Measurements from ENCODE around the gene SAMD4B. TPM values are rescaled to one million over a fixed set of nuclear protein-coding genes. Genes with fewer than 3 reads are reported as not detected.

SAMD4B gene
- total RNA-seq, 1 experiment from 2014 or later: 135 TPM

DNA sequence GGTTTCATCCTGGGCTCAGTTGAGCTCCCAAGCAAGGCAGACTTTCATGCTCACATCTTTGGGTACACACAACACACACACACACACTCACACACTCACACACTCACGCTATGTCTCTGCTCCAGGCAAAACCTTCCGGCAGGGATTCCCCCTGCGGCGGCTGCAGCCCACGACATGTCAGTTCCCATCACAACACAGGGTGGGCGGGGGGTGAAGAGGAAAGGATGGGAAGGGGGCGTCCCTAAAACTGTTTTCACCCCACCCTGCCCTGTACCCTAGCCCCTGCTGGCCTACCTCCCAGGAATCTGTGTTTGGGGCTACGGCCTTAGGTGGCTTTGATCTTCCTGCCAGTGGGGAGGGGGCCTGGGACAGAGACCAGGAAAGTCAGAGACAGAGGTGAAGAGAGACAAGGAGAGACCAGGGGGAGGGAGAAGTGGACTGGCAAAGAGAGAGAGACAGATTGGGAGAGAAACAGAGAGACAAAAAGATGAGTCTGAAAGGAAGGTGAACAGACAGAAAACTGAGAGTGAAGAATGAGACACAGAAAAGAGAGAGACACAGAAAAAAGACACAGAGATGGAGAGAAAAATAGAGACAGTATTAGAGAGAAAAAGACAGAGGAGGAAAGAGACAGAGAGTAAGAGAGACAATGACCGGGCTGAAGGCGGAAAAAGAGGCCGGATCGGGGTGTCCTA is 25.4 kb upstream of the SAMD4B start:
- Histone ChIP-seq H3K23me2 (ENCODE audit: insufficient read length, low read depth, low read length, poor library complexity, severe bottlenecking) (peaks cover 6% of the 10 kb centered on the region), H3T11ph (ENCODE audit: low read length) (no peak overlapping the region), H3K9me3 (ENCODE audit: control insufficient read depth, low read depth, low read length) (no peaks in the 10 kb centered on the region), H3K9ac (ENCODE audit: extremely low read depth, insufficient read length, low read length) (no peak overlapping the region), H2BK120ac (ENCODE audit: low read depth, low read length, poor library complexity, severe bottlenecking) (no peak overlapping the region), H3K79me1 (ENCODE audit: insufficient read depth, low read depth, low read length, poor library complexity, severe bottlenecking) (no peaks in the 10 kb centered on the region), H2AK5ac (ENCODE audit: insufficient read length, low read length) (no peak overlapping the region), H3K27me3 (ENCODE audit: insufficient read depth, low read length) (no peaks in the 10 kb centered on the region; the same call in 1 of the 2 replicates), H3K4ac (ENCODE audit: low read depth, low read length) (no peak overlapping the region), H4K91ac (ENCODE audit: insufficient read length, low read depth, low read length) (no peak overlapping the region), H3K79me2 (ENCODE audit: insufficient read depth, low read length) (no peaks in the 10 kb centered on the region), H4K5ac (ENCODE audit: insufficient read length, low read depth, low read length) (no peak overlapping the region), H2BK5ac (ENCODE audit: insufficient read length, low read length) (no peak overlapping the region), H3K23ac (ENCODE audit: insufficient read length, low read depth, low read length) (no peak overlapping the region), H2BK12ac (ENCODE audit: insufficient read length, low read depth, low read length) (no peak overlapping the region), H4K8ac (replicated peaks; ENCODE audit: insufficient read length, low read depth, low read length) (no peak overlapping the region), H3K14ac (ENCODE audit: insufficient read depth, low read length) (no peak overlapping the region), H2AFZ (ENCODE audit: low read length) (no peak overlapping the region), H2BK20ac (ENCODE audit: low read depth, low read length, poor library complexity, severe bottlenecking) (no peak overlapping the region), H2BK15ac (ENCODE audit: low read depth, low read length) (no peak overlapping the region), H3K4me2 (ENCODE audit: insufficient read depth, insufficient read length, low read length) (no peak overlapping the region), H3K4me1 (ENCODE audit: insufficient read depth, low read length) (no peaks in the 10 kb centered on the region), H3K27ac (ENCODE audit: insufficient read length, low read depth, low read length) (no peak overlapping the region), H4K20me1 (ENCODE audit: control insufficient read depth, insufficient read depth, insufficient read length) (no peaks in the 10 kb centered on the region), H3K56ac (ENCODE audit: insufficient read length, low read depth, low read length) (no peak overlapping the region), H3K18ac (ENCODE audit: insufficient read length, low read depth, low read length) (no peak overlapping the region)
- WGBS (ENCODE audit: extremely low coverage, insufficient read length, low lambda C conversion rate): no CpG with 5 or more reads among the region's 12 CpGs
- no peak for DNase-seq
- Mint-ChIP-seq H3K4me3 (no peak overlapping the region; a peak in 1 of 5 replicates), H3K9me3 (no peaks in the 10 kb centered on the region; a peak in 2 of 5 replicates), H3K27me3 (ENCODE audit: low read depth) (peaks cover 34% of the 10 kb centered on the region), H3K36me3 (ENCODE audit: insufficient read depth in 1 of 3, low read depth in 3 of 3) (peaks cover 5 to 13% (median 12%) of the 10 kb centered on the region in 3 experiments; a peak in 6 of 7 replicates), H3K27ac (no peak overlapping the region), H3K4me1 (peaks cover 7 to 18% of the 10 kb centered on the region in 2 experiments)
- TF ChIP-seq, protein P1, sequence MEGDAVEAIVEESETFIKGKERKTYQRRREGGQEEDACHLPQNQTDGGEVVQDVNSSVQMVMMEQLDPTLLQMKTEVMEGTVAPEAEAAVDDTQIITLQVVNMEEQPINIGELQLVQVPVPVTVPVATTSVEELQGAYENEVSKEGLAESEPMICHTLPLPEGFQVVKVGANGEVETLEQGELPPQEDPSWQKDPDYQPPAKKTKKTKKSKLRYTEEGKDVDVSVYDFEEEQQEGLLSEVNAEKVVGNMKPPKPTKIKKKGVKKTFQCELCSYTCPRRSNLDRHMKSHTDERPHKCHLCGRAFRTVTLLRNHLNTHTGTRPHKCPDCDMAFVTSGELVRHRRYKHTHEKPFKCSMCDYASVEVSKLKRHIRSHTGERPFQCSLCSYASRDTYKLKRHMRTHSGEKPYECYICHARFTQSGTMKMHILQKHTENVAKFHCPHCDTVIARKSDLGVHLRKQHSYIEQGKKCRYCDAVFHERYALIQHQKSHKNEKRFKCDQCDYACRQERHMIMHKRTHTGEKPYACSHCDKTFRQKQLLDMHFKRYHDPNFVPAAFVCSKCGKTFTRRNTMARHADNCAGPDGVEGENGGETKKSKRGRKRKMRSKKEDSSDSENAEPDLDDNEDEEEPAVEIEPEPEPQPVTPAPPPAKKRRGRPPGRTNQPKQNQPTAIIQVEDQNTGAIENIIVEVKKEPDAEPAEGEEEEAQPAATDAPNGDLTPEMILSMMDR (conservative IDR thresholded peaks at IDR 0.05): no peak
